NCI-H1930 (cell line): ENCODE data around the gene ELL2.

Experiments
- DNase-seq, 2 experiments: peaks; one replicate each; lab custom pipeline; 2025; lab: John Stamatoyannopoulos, UW

The ELL2 gene

GRCh38 chr5:95956021-95956899 lies 5.4 kb downstream of the ELL2 start:
- DNase-seq, result no peak

- DNase-seq, result no peak
Measured at GRCh38 chr5:95954716-95955115, 6.9 kb downstream of the ELL2 start.

GRCh38 chr5:95953021-95953702 lies 8.5 kb downstream of the ELL2 start:
- DNase-seq, result no peak

GRCh38 chr5:95951916-95952315 lies 9.7 kb downstream of the ELL2 start:
- DNase-seq, result no peak

GRCh38 chr5:95949810-95950209 lies 11.8 kb downstream of the ELL2 start:
- DNase-seq, result no peak

GRCh38 chr5:95948631-95949030 lies 13.0 kb downstream of the ELL2 start:
- no peak for DNase-seq

GRCh38 chr5:95946451-95946850 lies 15.2 kb downstream of the ELL2 start:
- DNase-seq, result no peak

- DNase-seq, result no peak
Measured at GRCh38 chr5:95942968-95943367, 18.7 kb downstream of the ELL2 start.

- no peak for DNase-seq
Measured at GRCh38 chr5:95942414-95942813, 19.2 kb downstream of the ELL2 start.

- DNase-seq, result no peak
Measured at GRCh38 chr5:95941756-95942155, 19.9 kb downstream of the ELL2 start.

GRCh38 chr5:95940758-95941682 lies 20.6 kb downstream of the ELL2 start:
- DNase-seq, result no peak

- DNase-seq, result no peak
Measured at GRCh38 chr5:95939465-95939864, 22.2 kb downstream of the ELL2 start.

- no peak for DNase-seq
Measured at GRCh38 chr5:95938766-95939165, 22.9 kb downstream of the ELL2 start.

GRCh38 chr5:95938347-95938746 lies 23.3 kb downstream of the ELL2 start:
- no peak for DNase-seq

GRCh38 chr5:95937607-95938152 lies 24.0 kb downstream of the ELL2 start:
- no peak for DNase-seq

GRCh38 chr5:95936812-95937397 lies 24.7 kb downstream of the ELL2 start:
- DNase-seq, result no peak

GRCh38 chr5:95935553-95936100 lies 26.0 kb downstream of the ELL2 start:
- no peak for DNase-seq

GRCh38 chr5:95934207-95934804 lies 27.3 kb downstream of the ELL2 start:
- no peak for DNase-seq

- DNase-seq, result no peak
Measured at GRCh38 chr5:95932941-95933340, 28.7 kb downstream of the ELL2 start.

- no peak for DNase-seq
Measured at GRCh38 chr5:95931079-95931833, 30.4 kb downstream of the ELL2 start.
